HepG2 (cell line): ENCODE data around the gene FANCL. TPM values are rescaled to one million over a fixed set of nuclear protein-coding genes. Genes with fewer than 3 reads are reported as not detected.

Experiments used
- CHD4 ChIP-seq: fragments of 200-600 bp; sonication (generic); IDR thresholded peaks from 2 replicates; pipeline ENCODE4 v1.7.0; 2017; ENCODE audit warnings: mild to moderate bottlenecking, low read length, borderline replicate concordance
- EEA1 ChIP-seq: sonication (generic); formaldehyde crosslinking; IDR thresholded peaks from 2 replicates; pipeline ENCODE4 v1.5.1; 2020; ENCODE audit warnings: mild to moderate bottlenecking, missing genetic modification reagents, borderline replicate concordance
- HNF4A ChIP-seq: sonication (generic); formaldehyde crosslinking; IDR thresholded peaks from 2 replicates; pipeline ENCODE4 v1.4.0; 2020; ENCODE audit warnings: missing genetic modification reagents
- KLF13 ChIP-seq: sonication (generic); formaldehyde crosslinking; IDR thresholded peaks from 2 replicates; pipeline ENCODE4 v1.4.0; 2020; ENCODE audit warnings: mild to moderate bottlenecking, missing genetic modification reagents
- MAX ChIP-seq: IDR thresholded peaks from 2 replicates; pipeline ENCODE4 v1.6.1; 2012; ENCODE audit warnings: inconsistent platforms
- MBD4 ChIP-seq: IDR thresholded peaks from 2 replicates; pipeline ENCODE4 v1.6.1; 2012; ENCODE audit warnings: low read length, inconsistent platforms, borderline replicate concordance
- MTA1 ChIP-seq: sonication (generic); formaldehyde crosslinking; IDR thresholded peaks from 2 replicates; pipeline ENCODE4 v1.4.0; 2020; ENCODE audit warnings: missing genetic modification reagents, mild to moderate bottlenecking, borderline replicate concordance
- NCOR1 ChIP-seq: fragments of 200-600 bp; sonication (generic); IDR thresholded peaks from 2 replicates; pipeline ENCODE4 v1.7.0; 2017; ENCODE audit warnings: antibody characterized with exemption, low read length, borderline replicate concordance
- NKX3-1 ChIP-seq: sonication (generic); formaldehyde crosslinking; IDR thresholded peaks from 2 replicates; pipeline ENCODE4 v1.5.0; 2020; ENCODE audit warnings: missing genetic modification reagents
- NR2F6 ChIP-seq, 2 experiments: IDR thresholded peaks; 2 replicates each; pipeline ENCODE4 v1.6.1; 2016; ENCODE audit warnings: antibody characterized with exemption in 1 of 2, mild to moderate bottlenecking in 1 of 2
- NR3C1 ChIP-seq: sonication (generic); formaldehyde crosslinking; IDR thresholded peaks from 2 replicates; pipeline ENCODE4 v1.4.0; 2020; ENCODE audit warnings: missing genetic modification reagents
- PCBP2 ChIP-seq: fragments of 200-400 bp; formaldehyde crosslinking; optimal IDR thresholded peaks from 2 replicates; pipeline ENCODE3; 2018; ENCODE audit warnings: low read length, low read depth; ENCODE audit not compliant: poor library complexity, severe bottlenecking
- PTBP1 ChIP-seq: fragments of 200-400 bp; formaldehyde crosslinking; IDR thresholded peaks from 2 replicates; pipeline ENCODE4 v1.6.1; 2018; ENCODE audit warnings: low read length, low read depth; ENCODE audit not compliant: poor library complexity, severe bottlenecking
- RAD51 ChIP-seq: fragments of 450-650 bp; IDR thresholded peaks from 2 replicates; pipeline ENCODE4 v1.6.1; 2016; ENCODE audit warnings: borderline replicate concordance
- RELA ChIP-seq: sonication (generic); formaldehyde crosslinking; IDR thresholded peaks from 2 replicates; pipeline ENCODE4 v1.4.0; 2020; ENCODE audit warnings: missing genetic modification reagents
- RFXAP ChIP-seq: sonication (generic); formaldehyde crosslinking; IDR thresholded peaks from 2 replicates; pipeline ENCODE4 v1.4.0; 2020; ENCODE audit warnings: missing genetic modification reagents, borderline replicate concordance
- RXRB ChIP-seq: IDR thresholded peaks from 2 replicates; pipeline ENCODE4 v1.6.1; 2016; ENCODE audit warnings: borderline replicate concordance, missing genetic modification reagents, missing compliant biosample characterization
- SMAD3 ChIP-seq: sonication (generic); formaldehyde crosslinking; IDR thresholded peaks from 2 replicates; pipeline ENCODE4 v1.4.0; 2020; ENCODE audit warnings: missing genetic modification reagents
- TMF1 ChIP-seq: sonication (generic); formaldehyde crosslinking; IDR thresholded peaks from 2 replicates; pipeline ENCODE4 v1.8.1; 2022; ENCODE audit warnings: low read depth, missing genetic modification reagents
- TOPORS ChIP-seq: sonication (generic); formaldehyde crosslinking; IDR thresholded peaks from 2 replicates; pipeline ENCODE4 v1.8.0; 2023; ENCODE audit warnings: mild to moderate bottlenecking, missing genetic modification reagents
- TRIM24 ChIP-seq: sonication (generic); formaldehyde crosslinking; IDR thresholded peaks from 2 replicates; pipeline ENCODE4 v1.8.0; 2022; ENCODE audit warnings: mild to moderate bottlenecking, missing genetic modification reagents
- TSC22D2 ChIP-seq: sonication (generic); formaldehyde crosslinking; IDR thresholded peaks from 2 replicates; pipeline ENCODE4 v1.5.1; 2020; ENCODE audit warnings: missing genetic modification reagents, mild to moderate bottlenecking, borderline replicate concordance
- XBP1 ChIP-seq: sonication (generic); formaldehyde crosslinking; IDR thresholded peaks from 2 replicates; pipeline ENCODE4 v1.5.0; 2020; ENCODE audit warnings: missing genetic modification reagents
- ZNF264 ChIP-seq: sonication (generic); formaldehyde crosslinking; IDR thresholded peaks from 2 replicates; pipeline ENCODE4 v1.4.0; 2020; ENCODE audit warnings: missing genetic modification reagents
- ZNF337 ChIP-seq: sonication (generic); formaldehyde crosslinking; IDR thresholded peaks from 2 replicates; pipeline ENCODE4 v1.5.1; 2020; ENCODE audit warnings: missing genetic modification reagents, low read depth, mild to moderate bottlenecking, borderline replicate concordance
- ZNF44 ChIP-seq: sonication (generic); formaldehyde crosslinking; IDR thresholded peaks from 2 replicates; pipeline ENCODE4 v1.5.1; 2020; ENCODE audit warnings: mild to moderate bottlenecking, missing genetic modification reagents
- ZNF747 ChIP-seq: sonication (generic); formaldehyde crosslinking; IDR thresholded peaks from 2 replicates; pipeline ENCODE4 v1.8.1; 2023; ENCODE audit warnings: missing genetic modification reagents, mild to moderate bottlenecking, borderline replicate concordance
- ZNF777 ChIP-seq: sonication (generic); formaldehyde crosslinking; IDR thresholded peaks from 2 replicates; pipeline ENCODE4 v1.4.0; 2020; ENCODE audit warnings: missing genetic modification reagents
- polyA plus RNA-seq, 8 experiments: library from polyadenylated mRNA; depleted of rRNA in 3 of 8; stranded (reverse) in 7 of 8; unstranded in 1 of 8; fragments of >200 nt; fragmentation: Illumina TruSeq in 4 of 8; extraction: Trizol in 4 of 8; gene quantifications; 2 replicates each; pipeline versions ENCODE4 v1.2.1 to v1.2.3, GENCODE V29; 2011 to 2016; ENCODE audit warnings: low read depth in 4 of 8, missing spikeins in 1 of 8, mixed read lengths in 1 of 8; ENCODE audit not compliant: insufficient read depth in 1 of 8
- total RNA-seq, 5 experiments: library from RNA; depleted of rRNA; stranded (reverse); fragments of >200 nt; fragmentation: Illumina TruSeq; extraction: Trizol; gene quantifications; 2 replicates each; pipeline ENCODE4 v1.2.3, GENCODE V29; 2016; ENCODE audit warnings: low read depth in 1 of 5
- TF ChIP-seq, protein P1 (sequence below): sonication (generic); formaldehyde crosslinking; IDR thresholded peaks from 2 replicates; pipeline ENCODE4 v1.5.0; 2020; ENCODE audit warnings: mild to moderate bottlenecking, missing genetic modification reagents, moderate library complexity

The FANCL gene
- total and polyA plus RNA-seq, 2 of the 13 experiments (the other 11 are each of a cell fraction or from before 2014, with no cell fraction given), result 40.7 to 66.8 TPM

GRCh38 chr2:58240670-58241545 lies at the start of gene FANCL (continued):
- peak; percentile 72; the same call in 1 of the 2 replicates for TF ChIP-seq ZNF747 (CRISPR knock-in tag)
- peak; percentile 92 for TF ChIP-seq MTA1 (CRISPR knock-in tag)
- no peak; the same call in none of the 2 replicates for TF ChIP-seq ZNF44 (CRISPR knock-in tag)
- TF ChIP-seq ZNF264 (CRISPR knock-in tag), result peak; percentile 93
- TF ChIP-seq RXRB, result peak; percentile 63; the same call in 1 of the 2 replicates
- peak; percentile 85 for TF ChIP-seq HNF4A (CRISPR knock-in tag)
- TF ChIP-seq NR2F6 (IDR thresholded peaks at IDR 0.05), result no peak
- 0 out of 2 replicates have a peak, but pooled peaks have one; percentile 22 for TF ChIP-seq NR2F6 (CRISPR knock-in tag; IDR thresholded peaks at IDR 0.05)
- TF ChIP-seq TRIM24 (CRISPR knock-in tag), result no peak
- peak; percentile 97 for TF ChIP-seq ZNF337
- TF ChIP-seq, protein P1, sequence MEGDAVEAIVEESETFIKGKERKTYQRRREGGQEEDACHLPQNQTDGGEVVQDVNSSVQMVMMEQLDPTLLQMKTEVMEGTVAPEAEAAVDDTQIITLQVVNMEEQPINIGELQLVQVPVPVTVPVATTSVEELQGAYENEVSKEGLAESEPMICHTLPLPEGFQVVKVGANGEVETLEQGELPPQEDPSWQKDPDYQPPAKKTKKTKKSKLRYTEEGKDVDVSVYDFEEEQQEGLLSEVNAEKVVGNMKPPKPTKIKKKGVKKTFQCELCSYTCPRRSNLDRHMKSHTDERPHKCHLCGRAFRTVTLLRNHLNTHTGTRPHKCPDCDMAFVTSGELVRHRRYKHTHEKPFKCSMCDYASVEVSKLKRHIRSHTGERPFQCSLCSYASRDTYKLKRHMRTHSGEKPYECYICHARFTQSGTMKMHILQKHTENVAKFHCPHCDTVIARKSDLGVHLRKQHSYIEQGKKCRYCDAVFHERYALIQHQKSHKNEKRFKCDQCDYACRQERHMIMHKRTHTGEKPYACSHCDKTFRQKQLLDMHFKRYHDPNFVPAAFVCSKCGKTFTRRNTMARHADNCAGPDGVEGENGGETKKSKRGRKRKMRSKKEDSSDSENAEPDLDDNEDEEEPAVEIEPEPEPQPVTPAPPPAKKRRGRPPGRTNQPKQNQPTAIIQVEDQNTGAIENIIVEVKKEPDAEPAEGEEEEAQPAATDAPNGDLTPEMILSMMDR (CRISPR knock-in tag), result peak; percentile 44; the same call in 1 of the 2 replicates
- TF ChIP-seq PTBP1, result peak; percentile 79
- peak; percentile 97; the same call in 1 of the 2 replicates for TF ChIP-seq EEA1
- no peak; the same call in 1 of the 2 replicates for TF ChIP-seq SMAD3 (CRISPR knock-in tag)
- TF ChIP-seq RFXAP (CRISPR knock-in tag), result peak; percentile 95
- peak; percentile 63; the same call in 1 of the 2 replicates for TF ChIP-seq XBP1
- peak; percentile 99 for TF ChIP-seq TMF1
- peak; percentile 44; the same call in 1 of the 2 replicates for TF ChIP-seq RELA (CRISPR knock-in tag)
- no peak for TF ChIP-seq NR3C1
- TF ChIP-seq ZNF777, result peak; percentile 71
- peak; percentile 99 for TF ChIP-seq MAX
- no peak; the same call in 1 of the 2 replicates for TF ChIP-seq KLF13 (CRISPR knock-in tag)
- TF ChIP-seq PCBP2, result no peak
- TF ChIP-seq NCOR1, result peak; percentile 56; the same call in 1 of the 2 replicates
- TF ChIP-seq RAD51, result no peak
- peak; percentile 97 for TF ChIP-seq TOPORS (CRISPR knock-in tag)
- no peak; the same call in 1 of the 2 replicates for TF ChIP-seq MBD4
- TF ChIP-seq TSC22D2 (CRISPR knock-in tag), result peak; percentile 91
- TF ChIP-seq CHD4, result no peak; the same call in 1 of the 2 replicates
- TF ChIP-seq NKX3-1 (CRISPR knock-in tag), result peak; percentile 86
